ENCODE measurements around the gene RPS19BP1. TPM values are rescaled to one million over a fixed set of nuclear protein-coding genes. Genes with fewer than 3 reads are reported as not detected.

The RPS19BP1 gene
- total and polyA plus RNA-seq, 2 of the 8 experiments (the other 6 are each of a cell fraction or from before 2014, with no cell fraction given): 77.9 to 97.9 TPM

- TF ChIP-seq CHD7 (IDR thresholded peaks at IDR 0.05; ENCODE audit: insufficient replicate concordance, low read length) (no peak), ATF3 (IDR thresholded peaks at IDR 0.05; ENCODE audit: insufficient read depth, low read depth, low read length) (no peak), BCL11A (IDR thresholded peaks at IDR 0.05; ENCODE audit: low read depth in 2 of 2, low read length in 2 of 2) (no peak), RAD21 (IDR thresholded peaks at IDR 0.05 in 1 of 2, conservative IDR thresholded peaks at IDR 0.05 in 1 of 2; ENCODE audit: low read depth in 2 of 2, low read length in 2 of 2) (no peak), SP4 (IDR thresholded peaks at IDR 0.05; ENCODE audit: low read length) (no peak), KDM4A (IDR thresholded peaks at IDR 0.05; ENCODE audit: low read depth, low read length, severe bottlenecking) (no peak), MAFK (IDR thresholded peaks at IDR 0.05; ENCODE audit: low read depth, low read length) (no peak), RFX5 (IDR thresholded peaks at IDR 0.05; ENCODE audit: borderline replicate concordance, low read depth, low read length) (no peak), TCF12 (IDR thresholded peaks at IDR 0.05; ENCODE audit: low read depth, low read length) (no peak), SIX5 (IDR thresholded peaks at IDR 0.05; ENCODE audit: low read depth, low read length) (no peak)
These were observed 3.4 kb upstream of the RPS19BP1 start (continued) for GRCh38 chr22:39535831-39536449.
